Stimulated activated CD4-positive, alpha-beta T cell treated with anti-CD3 and anti-CD28 coated beads, Interleukin-4, amount 100 ng/mL, for 1 hour (primary cell): Measurements from ENCODE around the gene SORCS1.

Experiments
- DNase-seq: peaks from one replicate; pipeline ENCODE4 v3.0.0-alpha.2; 2020

Gene SORCS1

DNA sequence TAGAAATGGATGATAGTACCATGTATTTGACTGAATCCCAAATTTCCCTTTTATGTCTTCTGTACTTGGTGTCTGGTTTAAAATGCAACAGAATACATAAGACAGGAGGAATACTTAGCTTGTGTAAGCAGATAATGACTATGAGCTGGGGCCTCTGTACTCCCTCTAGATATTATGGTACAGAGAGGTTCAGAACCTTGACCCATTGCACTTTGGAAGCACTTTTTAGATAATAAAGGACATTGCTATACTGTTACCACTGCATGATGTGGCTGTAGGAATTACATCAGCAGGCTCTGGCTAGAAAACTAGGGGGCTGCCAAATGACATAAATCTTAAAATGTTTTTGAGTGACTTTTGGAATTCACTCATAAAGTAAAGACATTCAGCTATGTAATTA lies 526.6 kb downstream of the SORCS1 start:
- no peak for DNase-seq

DNA sequence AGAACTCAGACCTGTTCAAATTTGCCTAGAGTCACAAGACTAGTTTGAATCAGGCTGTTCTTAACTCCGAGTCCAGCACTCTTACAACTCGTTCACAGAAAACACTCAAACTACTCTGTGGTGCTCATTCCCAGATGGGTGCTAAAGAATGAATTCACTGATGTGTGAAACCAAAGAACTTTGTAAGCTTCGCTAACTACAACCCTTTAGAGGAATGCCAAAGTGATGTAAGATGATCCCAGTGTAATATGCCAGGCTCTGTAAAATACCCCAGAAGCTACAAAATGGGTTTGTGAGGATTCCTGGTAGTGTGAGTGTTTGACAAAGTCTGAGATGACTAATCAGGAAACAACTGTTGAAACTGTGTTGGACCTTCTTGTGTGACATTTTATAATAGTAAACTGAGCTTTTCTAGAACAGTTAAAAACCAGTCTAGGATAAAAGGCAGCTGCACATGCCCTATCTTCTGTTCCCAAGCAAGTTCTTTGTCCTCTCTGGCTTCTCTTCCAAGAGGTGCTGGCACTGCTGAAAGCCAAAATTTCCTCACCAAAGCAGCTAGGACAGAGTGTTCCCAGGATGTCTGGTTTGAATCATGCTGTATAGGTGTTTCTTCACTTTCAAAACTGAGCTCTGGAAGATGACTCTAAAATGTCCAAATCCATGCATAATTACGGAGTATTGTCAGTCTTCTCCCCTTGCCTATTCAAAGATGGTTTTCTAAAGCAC lies 527.6 kb downstream of the SORCS1 start:
- no peak for DNase-seq

DNA sequence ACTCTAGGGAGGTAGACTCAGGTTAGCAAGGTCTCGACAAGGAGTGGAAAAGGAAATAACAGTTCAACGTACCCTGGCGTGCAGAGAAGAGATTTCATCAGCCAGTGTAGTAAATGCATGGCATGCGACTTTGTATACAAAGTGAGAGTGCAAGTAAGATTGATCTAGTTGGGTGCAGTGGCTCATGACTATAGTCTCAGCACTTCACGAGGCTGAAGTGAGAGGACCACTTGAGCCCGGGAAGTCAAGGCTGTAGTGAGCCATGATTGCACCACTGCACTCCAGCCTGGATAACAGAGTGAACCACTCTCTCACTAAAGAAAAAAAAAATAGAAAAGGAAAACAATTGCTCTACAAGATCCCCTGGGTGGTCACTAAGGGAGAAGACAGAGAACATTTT lies 528.6 kb downstream of the SORCS1 start:
- DNase-seq = no peak

DNA sequence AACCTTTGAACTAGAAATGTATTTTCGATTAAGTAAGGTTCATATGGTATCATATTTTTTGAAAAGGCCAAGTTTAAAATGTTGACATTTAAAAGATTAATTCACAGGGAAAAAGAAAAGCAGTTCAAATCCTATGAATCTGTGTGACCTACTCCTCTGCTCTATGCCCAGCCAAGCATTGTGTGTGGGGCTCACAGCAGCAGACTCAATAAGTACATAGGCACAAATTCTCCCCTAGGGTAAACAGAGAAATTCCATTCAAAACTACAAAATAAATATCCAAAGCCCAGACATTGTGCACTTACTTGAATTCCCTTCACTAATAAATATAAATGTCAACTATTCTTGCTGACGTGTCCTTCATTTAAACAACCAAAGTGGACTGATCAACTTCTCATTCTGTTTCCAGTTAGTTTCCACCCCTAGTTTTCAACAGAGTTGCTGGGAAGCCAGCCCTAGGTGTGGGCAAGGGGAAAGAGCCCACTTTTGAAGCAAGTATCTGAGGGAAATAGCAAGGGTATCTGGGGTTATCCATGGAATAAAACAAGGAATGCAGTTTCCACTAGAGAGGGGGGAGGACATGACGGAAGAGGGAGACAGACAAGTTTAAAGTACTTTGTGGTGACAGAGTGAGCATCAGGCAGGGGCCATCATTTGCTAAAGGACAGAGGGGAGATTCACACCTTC lies 533.3 kb downstream of the SORCS1 start:
- no peak for DNase-seq

DNA sequence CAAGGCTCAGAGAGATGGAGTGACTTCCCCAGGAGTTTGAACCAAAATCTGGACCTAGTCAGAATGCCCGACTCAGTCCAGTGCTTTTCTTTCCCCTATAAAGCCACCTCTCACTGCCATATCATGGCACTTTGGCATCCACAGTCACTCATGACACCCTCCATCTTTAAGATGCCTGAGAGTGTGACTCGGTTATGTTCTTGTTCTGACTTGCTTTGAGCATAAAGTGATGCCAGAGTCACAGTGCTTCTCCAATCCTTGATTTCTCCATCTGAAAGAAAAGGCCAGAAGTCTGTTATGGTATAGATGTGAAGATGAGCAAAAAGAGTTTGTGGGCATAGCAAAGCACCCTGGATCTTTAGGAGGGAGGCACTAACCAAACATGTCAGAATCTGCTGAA lies 538.1 kb downstream of the SORCS1 start:
- DNase-seq = no peak

- DNase-seq = no peak
Measured at GRCh38 chr10:106625751-106626150, 538.8 kb downstream of the SORCS1 start.

DNA sequence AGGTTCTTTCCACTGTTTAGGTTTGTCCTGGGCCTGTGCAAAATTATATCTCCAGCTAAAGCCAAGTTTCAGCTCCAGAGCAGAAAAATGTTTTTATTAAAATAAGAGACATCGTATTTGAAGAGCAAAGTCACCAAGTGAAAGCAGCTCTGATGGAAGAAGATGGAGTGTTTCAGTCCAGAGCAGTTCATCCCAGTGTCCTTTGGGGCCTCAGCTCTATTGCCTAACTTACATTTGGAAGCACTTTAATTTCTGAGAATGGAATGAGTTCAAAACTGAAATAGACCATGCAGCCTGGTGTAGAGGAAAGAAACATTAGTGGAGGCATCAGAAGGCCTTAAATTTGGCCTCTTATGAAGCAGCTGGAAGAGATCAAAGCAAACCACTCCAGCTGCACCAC lies 545.2 kb downstream of the SORCS1 start:
- no peak for DNase-seq

DNA sequence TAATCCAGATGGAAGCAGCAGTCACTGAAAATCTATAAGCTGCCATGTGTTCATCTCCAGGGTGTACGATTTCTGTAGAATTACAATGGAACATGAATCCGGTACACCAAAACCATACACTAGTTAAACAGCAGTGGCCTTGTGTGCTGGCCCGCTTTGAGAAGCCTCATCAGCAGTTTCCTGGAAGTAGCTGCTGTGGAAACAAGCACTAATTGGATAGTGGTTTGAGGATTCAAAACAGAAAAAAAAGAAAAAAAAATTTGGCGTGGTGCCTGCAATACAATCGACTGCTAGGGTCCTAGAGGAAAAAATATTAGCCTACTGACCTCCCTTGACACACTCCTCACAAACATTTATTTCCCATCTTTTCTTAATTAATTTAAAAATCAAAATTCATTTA lies 545.9 kb downstream of the SORCS1 start:
- DNase-seq = no peak

- no peak for DNase-seq
Measured at GRCh38 chr10:106615081-106615480, 549.4 kb downstream of the SORCS1 start.

DNA sequence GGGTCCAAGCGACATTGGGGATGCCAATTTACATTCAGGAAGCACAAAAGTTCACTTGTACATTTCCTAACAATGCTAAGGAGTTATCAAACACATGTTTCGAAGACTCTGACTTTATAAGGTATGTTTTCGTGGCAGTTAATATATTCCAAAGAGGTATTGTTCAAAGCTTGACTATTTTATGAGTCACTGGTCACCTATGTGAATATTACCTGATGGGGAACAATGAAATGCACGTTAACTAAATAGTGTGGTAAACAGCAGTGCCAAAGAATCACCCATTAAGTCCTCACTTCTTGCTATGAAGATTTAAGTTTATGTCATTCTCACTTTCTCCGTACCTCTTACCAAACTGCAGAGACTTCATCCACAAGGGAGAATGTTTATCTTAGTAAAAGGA lies 550.2 kb downstream of the SORCS1 start:
- no peak for DNase-seq

GRCh38 chr10:106612381-106612780 lies 552.1 kb downstream of the SORCS1 start:
- DNase-seq = no peak

GRCh38 chr10:106609470-106610266 lies 554.8 kb downstream of the SORCS1 start:
- DNase-seq = no peak

DNA sequence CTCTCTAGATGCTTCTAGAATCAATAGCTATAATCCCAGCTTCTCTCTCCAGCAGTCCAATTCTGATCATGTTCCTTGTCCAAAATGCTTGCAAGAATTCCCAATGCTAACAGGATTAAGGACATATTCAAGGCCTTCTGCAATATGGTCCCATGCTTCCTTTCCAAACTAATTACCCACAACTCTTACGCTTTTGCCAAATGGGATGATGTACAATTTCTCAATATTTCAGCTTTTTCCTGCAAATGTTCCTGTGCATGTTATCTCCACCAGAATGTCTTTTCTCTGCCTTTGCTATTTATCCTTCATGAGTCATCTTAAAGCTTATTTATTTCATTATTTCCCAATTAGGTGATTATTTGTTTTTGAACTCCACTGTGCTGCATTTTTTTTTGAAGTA lies 556.4 kb downstream of the SORCS1 start:
- DNase-seq = no peak

- DNase-seq = no peak
Measured at GRCh38 chr10:106595281-106595680, 569.2 kb downstream of the SORCS1 start.

- no peak for DNase-seq
Measured at GRCh38 chr10:106593876-106594275, 570.6 kb downstream of the SORCS1 start.

- no peak for DNase-seq
Measured at GRCh38 chr10:106592396-106592795, 572.1 kb downstream of the SORCS1 start.

GRCh38 chr10:106582291-106582690 lies 582.2 kb downstream of the SORCS1 start:
- no peak for DNase-seq

DNA sequence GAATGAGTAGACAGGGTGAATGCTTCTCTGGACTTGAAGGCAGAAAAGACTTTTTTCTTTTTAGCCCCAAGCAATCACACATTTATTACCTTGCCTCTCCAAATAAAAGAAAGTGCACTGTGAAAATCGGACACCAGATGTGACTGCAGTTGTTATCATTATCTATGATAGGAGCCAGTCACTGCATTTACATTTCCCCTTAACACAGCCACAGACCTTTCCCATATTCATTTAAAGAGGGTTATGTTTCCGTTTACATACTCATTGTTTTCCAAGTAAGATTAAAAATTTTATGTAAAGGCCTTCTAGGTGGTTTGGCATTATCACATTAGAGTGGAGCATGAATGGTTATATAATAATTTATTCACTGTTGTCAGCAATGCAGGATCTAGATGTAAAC lies 586.8 kb downstream of the SORCS1 start:
- DNase-seq = no peak

DNA sequence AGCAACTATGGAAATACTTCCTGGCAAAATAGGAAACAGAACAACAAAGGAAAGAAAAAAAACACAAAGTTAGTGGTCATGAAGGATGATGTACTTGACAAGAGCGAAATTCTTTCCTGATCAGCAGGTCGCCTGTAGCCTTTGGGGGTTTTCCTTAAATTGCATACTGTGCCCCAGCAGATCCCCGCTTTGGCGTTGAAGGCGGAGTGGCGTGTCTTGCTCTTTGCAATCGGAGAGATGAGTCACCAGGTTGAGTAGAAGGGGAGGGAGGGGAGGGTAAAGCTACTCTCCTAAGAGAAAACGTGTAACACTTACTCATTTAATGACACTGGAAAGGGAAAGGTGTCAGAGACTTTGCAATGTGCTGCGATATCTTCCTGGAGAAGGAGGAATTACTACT lies 587.2 kb downstream of the SORCS1 start:
- DNase-seq = no peak

- DNase-seq = no peak
Measured at GRCh38 chr10:106576534-106576933, 588.0 kb downstream of the SORCS1 start.

- no peak for DNase-seq
Measured at GRCh38 chr10:106573106-106573505, 591.4 kb downstream of the SORCS1 start.

DNA sequence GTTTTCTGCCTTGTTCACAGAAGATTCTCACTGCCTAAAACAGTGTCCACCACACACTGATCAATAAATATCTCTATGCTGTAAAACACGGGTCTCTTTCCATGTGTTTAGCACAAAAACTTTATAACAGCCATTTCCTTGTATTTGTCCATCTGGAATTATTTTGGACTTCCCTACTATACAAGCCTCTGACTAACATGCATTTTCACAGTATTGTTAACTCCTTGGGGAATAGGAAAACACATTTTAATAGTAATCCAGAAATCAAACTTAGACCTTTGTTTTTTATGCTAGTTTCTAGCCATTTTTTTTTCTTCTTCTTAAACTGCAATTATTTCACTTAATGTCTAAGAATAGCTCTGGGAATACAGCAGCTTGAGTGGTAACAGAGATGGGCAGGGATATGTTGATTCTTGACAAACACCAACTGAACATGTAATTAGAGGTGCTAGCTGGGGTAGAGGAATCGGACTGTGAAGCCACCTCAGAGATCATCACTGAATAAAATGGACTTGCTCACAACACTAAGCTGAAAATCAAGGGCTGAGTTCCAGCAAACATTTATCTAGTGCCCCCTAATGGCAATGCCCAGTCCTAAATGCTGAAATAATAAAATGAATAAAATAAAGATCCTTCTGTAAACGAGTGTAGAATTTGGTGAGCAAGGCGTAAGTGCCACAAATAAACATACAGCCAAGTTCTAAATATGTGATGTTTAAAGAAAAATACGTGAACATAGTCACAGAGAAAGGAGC lies 593.1 kb downstream of the SORCS1 start:
- no peak for DNase-seq

GRCh38 chr10:106570268-106570667 lies 594.2 kb downstream of the SORCS1 start:
- DNase-seq = no peak
